Endothelial cell of umbilical vein (primary cell): Measurements from ENCODE around the gene PLA2G4B. TPM values are rescaled to one million over a fixed set of nuclear protein-coding genes. Genes with fewer than 3 reads are reported as not detected.

ENCODE experiments used
- BruUV-seq: library from RNA; stranded (reverse); fragments of 400-500 nt; replicated peaks from 2 replicates; lab custom pipeline; 2021; lab: Mats Ljungman, UMichigan
- CTCF ChIA-PET: fragments of 300-600, 350-600 bp; sonication (Branson Sonifier 250); formaldehyde crosslinking; loops from one replicate; lab custom pipeline; 2021; ENCODE audit warnings: antibody characterized with exemption, inconsistent platforms; lab: Charles Lee
- POLR2A ChIA-PET: fragments of 300-600, 350-600 bp; sonication (Branson Sonifier 250); formaldehyde crosslinking; loops from one replicate; lab custom pipeline; 2021; ENCODE audit warnings: antibody characterized with exemption, inconsistent platforms; lab: Charles Lee
- DNase-seq: peaks from one replicate; pipeline ENCODE4 v3.0.0-alpha.2; 2011; ENCODE audit warnings: low read depth, low spot score
- FAIRE-seq: peaks from 2 replicates; lab custom pipeline; 2011; peaks lifted over from hg19 to GRCh38; lab: Jason Lieb, UNC
- H2AFZ ChIP-seq: 2 replicates; pipeline ENCODE4 v1.6.0; 2012; ENCODE audit warnings: low read depth, low read length, control low read depth, inconsistent platforms
- H3K27ac ChIP-seq: 2 replicates; pipeline ENCODE4 v1.5.1; 2011; ENCODE audit warnings: low read depth, mild to moderate bottlenecking, control low read depth, low read length, moderate library complexity; ENCODE audit not compliant: insufficient read depth
- H3K27me3 ChIP-seq, 2 experiments: 2 replicates each; pipeline versions ENCODE4 v1.6.0 to v1.6.1; 2011; ENCODE audit warnings: low read length in 2 of 2, mixed read lengths in 1 of 2; ENCODE audit not compliant: control insufficient read depth in 2 of 2, insufficient read depth in 2 of 2
- H3K36me3 ChIP-seq, 2 experiments: 2 replicates in 1 of 2; 3 replicates in 1 of 2; pipeline ENCODE4 v1.5.1; 2011; ENCODE audit warnings: low read length in 2 of 2, mild to moderate bottlenecking in 1 of 2, moderate library complexity in 1 of 2; ENCODE audit not compliant: control insufficient read depth in 2 of 2, insufficient read depth in 2 of 2; ENCODE audit errors: extremely low read depth in 1 of 2
- H3K4me1 ChIP-seq: 3 replicates; pipeline ENCODE4 v1.5.1; 2011; ENCODE audit warnings: mild to moderate bottlenecking, low read length; ENCODE audit not compliant: control insufficient read depth, insufficient read depth; ENCODE audit errors: extremely low read depth
- H3K4me2 ChIP-seq: 2 replicates; pipeline ENCODE4 v1.6.1; 2011; ENCODE audit warnings: low read length, control low read depth, mixed read lengths; ENCODE audit not compliant: insufficient read depth
- H3K4me3 ChIP-seq, 3 experiments: fragments of 200-600 bp in 1 of 3; sonication (generic), shearing (Covaris generic) in 1 of 3; replicated peaks in 1 of 3; 2 replicates each; pipeline ENCODE4 v1.5.1; 2011 to 2016; ENCODE audit warnings: control low read depth in 3 of 3, low read length in 3 of 3, mild to moderate bottlenecking in 2 of 3, inconsistent platforms in 1 of 3, low read depth in 1 of 3, moderate library complexity in 1 of 3; ENCODE audit not compliant: insufficient read depth in 1 of 3
- H3K79me2 ChIP-seq: 2 replicates; pipeline ENCODE4 v1.6.0; 2012; ENCODE audit warnings: low read length, inconsistent platforms; ENCODE audit not compliant: control insufficient read depth, insufficient read depth
- H3K9ac ChIP-seq: replicated peaks from 2 replicates; pipeline ENCODE3; 2011; ENCODE audit warnings: low read length, control low read depth; ENCODE audit not compliant: insufficient read depth; ENCODE audit errors: extremely low read depth
- H3K9me1 ChIP-seq: replicated peaks from 3 replicates; pipeline ENCODE4 v1.6.0; 2011; ENCODE audit warnings: mild to moderate bottlenecking, low read length; ENCODE audit not compliant: control insufficient read depth, insufficient read depth; ENCODE audit errors: extremely low read depth
- H3K9me3 ChIP-seq: replicated peaks from 2 replicates; pipeline ENCODE4 v1.5.1; 2012; ENCODE audit warnings: low read length, inconsistent platforms; ENCODE audit not compliant: control insufficient read depth, insufficient read depth
- H4K20me1 ChIP-seq: replicated peaks from 2 replicates; pipeline ENCODE3; 2011; ENCODE audit warnings: mild to moderate bottlenecking, low read length; ENCODE audit not compliant: control insufficient read depth, insufficient read depth; ENCODE audit errors: extremely low read depth
- EZH2 ChIP-seq: IDR thresholded peaks from 2 replicates; pipeline ENCODE4 v1.6.1; 2012; ENCODE audit warnings: borderline replicate concordance, low read depth, mild to moderate bottlenecking, moderate library complexity, low read length, inconsistent platforms; ENCODE audit not compliant: severe bottlenecking
- FOS ChIP-seq: IDR thresholded peaks from 2 replicates; pipeline ENCODE4 v1.6.1; 2011; ENCODE audit warnings: mild to moderate bottlenecking, low read length, moderate library complexity, borderline replicate concordance; ENCODE audit not compliant: insufficient read depth
- GATA2 ChIP-seq: IDR thresholded peaks from 2 replicates; pipeline ENCODE4 v1.7.0; 2011; ENCODE audit warnings: low read depth, mild to moderate bottlenecking, moderate library complexity, mixed read lengths, low read length; ENCODE audit not compliant: insufficient read length, insufficient read depth
- JUN ChIP-seq: IDR thresholded peaks from 2 replicates; pipeline ENCODE4 v1.6.1; 2011; ENCODE audit warnings: borderline replicate concordance, low read depth; ENCODE audit not compliant: insufficient read length, insufficient read depth
- MYC ChIP-seq: IDR thresholded peaks from one replicate; pipeline ENCODE4 v1.6.1; 2011; ENCODE audit warnings: mild to moderate bottlenecking, low read depth, low read length
- POLR2A ChIP-seq: IDR thresholded peaks from 2 replicates; pipeline ENCODE4 v1.6.1; 2012; ENCODE audit warnings: low read depth, mild to moderate bottlenecking, control low read depth, low read length
- POLR2AphosphoS5 ChIP-seq: IDR thresholded peaks from 2 replicates; pipeline ENCODE4 v1.6.1; 2012; ENCODE audit warnings: low read depth, mild to moderate bottlenecking, control low read depth, low read length, moderate library complexity; ENCODE audit not compliant: insufficient read depth
- dilution Hi-C: fragments of 300-500 bp; cut with MboI; formaldehyde crosslinking; loops from one replicate; pipeline ENCODE4 v1.15.0; 2019; ENCODE audit warnings: low sequenced_read_pairs; ENCODE audit not compliant: extremely low pct_ligation_motif_present
- intact Hi-C: fragments of 100-400 bp; cut with micrococcal nuclease; formaldehyde crosslinking; loops from one replicate; pipeline ENCODE4 v1.10.0; 2022
- polyA plus RNA-seq, 4 experiments: library from polyadenylated mRNA; depleted of rRNA in 3 of 4; stranded (reverse) in 3 of 4; unstranded in 1 of 4; fragments of >200 nt; gene quantifications; 2 replicates each; pipeline versions ENCODE4 v1.2.1 to v1.2.3, GENCODE V29; 2011 to 2012; ENCODE audit warnings: missing spikeins in 1 of 4
- total RNA-seq: library from RNA; stranded (reverse); gene quantifications from 2 replicates; pipeline ENCODE4 v1.2.3, GENCODE V29; 2021
- TF ChIP-seq, protein P1 (sequence below), 2 donors: IDR thresholded peaks; 1 replicate in 1 of 2; 2 replicates in 1 of 2; pipeline ENCODE4 v1.5.1; 2011; ENCODE audit warnings: low read length in 2 of 2, mild to moderate bottlenecking in 2 of 2, moderate library complexity in 2 of 2, control low read depth in 1 of 2, inconsistent platforms in 1 of 2, low read depth in 1 of 2; ENCODE audit not compliant: insufficient read depth in 1 of 2; ENCODE audit errors: extremely low read depth in 1 of 2
- TF ChIP-seq, protein P2 (sequence below): IDR thresholded peaks from 2 replicates; pipeline ENCODE4 v1.6.1; 2011; ENCODE audit not compliant: insufficient read depth, insufficient read length

The PLA2G4B gene
- total and polyA plus RNA-seq, 2 donors (not counting 3 experiments of a cell fraction or from before 2014, with no cell fraction given) = 4.0 to 7.9 TPM

DNA sequence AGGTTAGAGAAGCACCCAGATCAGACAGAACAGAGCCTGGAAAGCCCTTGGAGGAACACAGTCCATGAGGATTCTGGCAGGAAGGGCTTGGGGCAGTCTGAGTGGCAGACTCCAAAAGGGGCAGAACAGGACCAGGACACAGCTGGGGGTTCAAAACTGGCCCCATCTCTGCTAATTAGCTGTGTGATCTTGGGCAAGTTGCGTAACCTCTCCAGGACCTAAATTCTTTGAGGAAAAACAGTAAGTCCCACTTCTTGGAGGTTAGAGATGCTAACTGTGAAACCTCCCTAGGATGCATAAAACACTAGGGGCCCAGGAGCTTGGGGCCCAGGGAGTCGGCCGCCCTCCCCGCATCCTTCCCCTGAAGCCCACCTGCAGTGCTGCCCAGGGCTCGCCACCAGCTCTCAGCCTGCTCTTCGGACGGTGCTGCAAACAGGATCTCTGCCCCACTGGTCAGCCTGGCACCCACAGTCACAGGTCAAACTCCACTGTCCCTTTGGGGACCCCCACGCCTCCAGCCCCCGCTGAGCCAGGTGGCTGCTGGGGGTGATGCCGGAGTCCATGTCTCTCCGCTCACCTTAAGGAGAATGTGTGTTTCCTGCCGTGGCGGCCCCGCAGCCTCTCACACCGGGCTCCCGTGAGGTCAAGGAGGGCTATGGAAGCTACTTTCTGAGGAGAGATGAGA is 12.0 kb downstream of the PLA2G4B start:
- Histone ChIP-seq H2AFZ (no peak overlapping the region), H3K27ac (no peak overlapping the region), H4K20me1 (no peaks in the 10 kb centered on the region), H3K9ac (no peak overlapping the region), H3K4me1 (no peaks in the 10 kb centered on the region), H3K36me3 (peaks cover 6 to 49% of the 10 kb centered on the region in 2 experiments), H3K4me2 (no peak overlapping the region), H3K4me3 (no peak overlapping the region), H3K9me3 (no peaks in the 10 kb centered on the region), H3K79me2 (no peaks in the 10 kb centered on the region), H3K9me1 (no peaks in the 10 kb centered on the region), H3K27me3 (no peaks in the 10 kb centered on the region)
- no peak for DNase-seq
- CTCF ChIA-PET = interaction anchor here (3.2 kb wide), 1 partner anchor 13 kb away, joined by 12 read pairs; no protein-coding TSS in a partner anchor
- dilution Hi-C loops = no loop called here
- POLR2A ChIA-PET = no interaction called here
- FAIRE-seq = no peak
- TF ChIP-seq, protein P1, sequence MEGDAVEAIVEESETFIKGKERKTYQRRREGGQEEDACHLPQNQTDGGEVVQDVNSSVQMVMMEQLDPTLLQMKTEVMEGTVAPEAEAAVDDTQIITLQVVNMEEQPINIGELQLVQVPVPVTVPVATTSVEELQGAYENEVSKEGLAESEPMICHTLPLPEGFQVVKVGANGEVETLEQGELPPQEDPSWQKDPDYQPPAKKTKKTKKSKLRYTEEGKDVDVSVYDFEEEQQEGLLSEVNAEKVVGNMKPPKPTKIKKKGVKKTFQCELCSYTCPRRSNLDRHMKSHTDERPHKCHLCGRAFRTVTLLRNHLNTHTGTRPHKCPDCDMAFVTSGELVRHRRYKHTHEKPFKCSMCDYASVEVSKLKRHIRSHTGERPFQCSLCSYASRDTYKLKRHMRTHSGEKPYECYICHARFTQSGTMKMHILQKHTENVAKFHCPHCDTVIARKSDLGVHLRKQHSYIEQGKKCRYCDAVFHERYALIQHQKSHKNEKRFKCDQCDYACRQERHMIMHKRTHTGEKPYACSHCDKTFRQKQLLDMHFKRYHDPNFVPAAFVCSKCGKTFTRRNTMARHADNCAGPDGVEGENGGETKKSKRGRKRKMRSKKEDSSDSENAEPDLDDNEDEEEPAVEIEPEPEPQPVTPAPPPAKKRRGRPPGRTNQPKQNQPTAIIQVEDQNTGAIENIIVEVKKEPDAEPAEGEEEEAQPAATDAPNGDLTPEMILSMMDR (IDR thresholded peaks at IDR 0.05; ENCODE audit: extremely low read depth in 1 of 2, insufficient read depth in 1 of 2, low read depth in 1 of 2, low read length in 2 of 2) = no peak
- no peak for TF ChIP-seq POLR2AphosphoS5
- BruUV-seq = no TSS peak
- intact Hi-C loops = no loop called here

DNA sequence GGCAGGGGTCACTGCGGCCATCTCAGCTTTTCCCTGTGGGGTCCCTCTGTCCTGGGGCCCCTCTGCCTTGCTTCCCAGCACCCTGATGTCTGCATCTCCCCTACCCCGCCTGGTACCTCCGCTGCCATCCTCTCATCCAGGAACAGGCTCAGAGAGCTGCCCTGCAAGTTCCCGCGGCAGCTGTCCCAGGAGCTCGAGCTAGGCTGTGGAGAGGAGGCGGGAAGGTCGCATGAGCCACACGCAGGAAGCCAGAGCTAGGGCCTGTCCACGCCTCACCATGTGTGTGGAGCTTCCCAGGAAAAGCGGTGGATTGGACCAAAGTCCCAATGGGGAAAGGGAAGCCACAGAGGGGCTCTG is 12.5 kb downstream of the PLA2G4B start:
- DNase-seq (no peak), FAIRE-seq (no peak)
- Histone ChIP-seq H3K79me2 (no peaks in the 10 kb centered on the region), H3K27me3 (no peaks in the 10 kb centered on the region), H4K20me1 (no peaks in the 10 kb centered on the region), H3K4me1 (no peaks in the 10 kb centered on the region), H2AFZ (no peak overlapping the region), H3K9me1 (no peaks in the 10 kb centered on the region), H3K4me3 (no peak overlapping the region), H3K9ac (no peak overlapping the region), H3K36me3 (peaks cover 7 to 48% of the 10 kb centered on the region in 2 experiments), H3K4me2 (no peak overlapping the region), H3K9me3 (no peaks in the 10 kb centered on the region), H3K27ac (no peak overlapping the region)
- CTCF ChIA-PET = interaction anchor here (3.2 kb wide), 1 partner anchor 13 kb away, joined by 12 read pairs; no protein-coding TSS in a partner anchor
- BruUV-seq = no TSS peak
- TF ChIP-seq, protein P1 (IDR thresholded peaks at IDR 0.05; ENCODE audit: extremely low read depth in 1 of 2, insufficient read depth in 1 of 2, low read depth in 1 of 2, low read length in 2 of 2) = no peak
- TF ChIP-seq EZH2 (no peak), JUN (no peak), POLR2AphosphoS5 (no peak), FOS (no peak), POLR2A (no peak), GATA2 (no peak), MYC (no peak)
- TF ChIP-seq, protein P2, sequence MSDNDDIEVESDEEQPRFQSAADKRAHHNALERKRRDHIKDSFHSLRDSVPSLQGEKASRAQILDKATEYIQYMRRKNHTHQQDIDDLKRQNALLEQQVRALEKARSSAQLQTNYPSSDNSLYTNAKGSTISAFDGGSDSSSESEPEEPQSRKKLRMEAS = no peak
- intact Hi-C loops = no loop called here
- dilution Hi-C loops = no loop called here
- POLR2A ChIA-PET = no interaction called here
